HUES6 (cell line): Measurements from ENCODE around the gene PCDH9.
"Not testable (repeated sequence)": the region's sequence is repeated elsewhere in the genome, so short reads cannot be mapped to it uniquely, and the experiment has no call there.

Source experiments
- H3K27ac ChIP-seq: 2 replicates; pipeline ENCODE4 v1.7.0; 2013; ENCODE audit warnings: low read depth, mild to moderate bottlenecking, low read length, inconsistent platforms
- H3K27me3 ChIP-seq: 2 replicates; pipeline ENCODE4 v1.6.1; 2013; ENCODE audit warnings: low read length; ENCODE audit not compliant: control insufficient read depth, insufficient read depth
- H3K36me3 ChIP-seq: 2 replicates; pipeline ENCODE4 v1.6.1; 2013; ENCODE audit warnings: low read length; ENCODE audit not compliant: control insufficient read depth, insufficient read depth
- H3K4me1 ChIP-seq: 2 replicates; pipeline ENCODE4 v1.6.1; 2013; ENCODE audit warnings: low read length; ENCODE audit not compliant: control insufficient read depth, insufficient read depth
- H3K4me3 ChIP-seq: 2 replicates; pipeline ENCODE4 v1.5.1; 2013; ENCODE audit warnings: low read depth, low read length
- H3K9ac ChIP-seq: one replicate; pipeline ENCODE4 v1.6.1; 2013; ENCODE audit warnings: mild to moderate bottlenecking, low read length
- H3K9me3 ChIP-seq: 2 replicates; pipeline ENCODE4 v1.6.1; 2013; ENCODE audit warnings: low read depth, low read length; ENCODE audit not compliant: control insufficient read depth, insufficient read depth

The PCDH9 gene

GRCh38 chr13:66899955-66900354 is 330.2 kb downstream of the PCDH9 start:
- no peak overlapping the region for H3K9ac ChIP-seq
- H3K27me3 ChIP-seq, result no peaks in the 10 kb centered on the region
- H3K27ac ChIP-seq, result no peak overlapping the region
- H3K4me3 ChIP-seq, result no peak overlapping the region
- peaks cover 2% of the 10 kb centered on the region for H3K4me1 ChIP-seq
- H3K9me3 ChIP-seq, result no peaks in the 10 kb centered on the region
- no peaks in the 10 kb centered on the region for H3K36me3 ChIP-seq

- Histone ChIP-seq H3K9ac (no peak overlapping the region), H3K9me3 (no peaks in the 10 kb centered on the region), H3K36me3 (no peaks in the 10 kb centered on the region), H3K4me1 (no peaks in the 10 kb centered on the region), H3K27me3 (no peaks in the 10 kb centered on the region), H3K27ac (no peak overlapping the region), H3K4me3 (no peak overlapping the region)
Observed at GRCh38 chr13:66896933-66897332, 333.2 kb downstream of the PCDH9 start.

- no peaks in the 10 kb centered on the region for H3K36me3 ChIP-seq
Observed at GRCh38 chr13:66895780-66896179, 334.4 kb downstream of the PCDH9 start.

GRCh38 chr13:66895320-66895719 is 334.8 kb downstream of the PCDH9 start:
- Histone ChIP-seq H3K36me3 (no peaks in the 10 kb centered on the region), H3K9ac (no peak overlapping the region), H3K4me3 (no peak overlapping the region), H3K27me3 (no peaks in the 10 kb centered on the region), H3K9me3 (no peaks in the 10 kb centered on the region), H3K27ac (no peak overlapping the region), H3K4me1 (no peaks in the 10 kb centered on the region)

More at GRCh38 chr13:66895780-66896179, 334.4 kb downstream of the PCDH9 start:
- H3K4me3 ChIP-seq, result no peak overlapping the region
- no peaks in the 10 kb centered on the region for H3K4me1 ChIP-seq
- no peaks in the 10 kb centered on the region for H3K9me3 ChIP-seq
- no peaks in the 10 kb centered on the region for H3K27me3 ChIP-seq
- no peak overlapping the region for H3K9ac ChIP-seq
- no peak overlapping the region for H3K27ac ChIP-seq

- H3K27ac ChIP-seq, result no peak overlapping the region
- peaks cover 7% of the 10 kb centered on the region for H3K4me1 ChIP-seq
Observed at GRCh38 chr13:66888698-66889097, 341.4 kb downstream of the PCDH9 start.

GRCh38 chr13:66887088-66887487 is 343.0 kb downstream of the PCDH9 start:
- no peak overlapping the region for H3K27ac ChIP-seq
- H3K9me3 ChIP-seq, result no peaks in the 10 kb centered on the region; the same call in 1 of the 2 replicates
- peaks cover 7% of the 10 kb centered on the region for H3K4me1 ChIP-seq
- no peaks in the 10 kb centered on the region for H3K27me3 ChIP-seq
- H3K36me3 ChIP-seq, result no peaks in the 10 kb centered on the region
- no peak overlapping the region for H3K4me3 ChIP-seq
- no peak overlapping the region for H3K9ac ChIP-seq

More at GRCh38 chr13:66888698-66889097, 341.4 kb downstream of the PCDH9 start:
- Histone ChIP-seq H3K36me3 (no peaks in the 10 kb centered on the region), H3K9ac (no peak overlapping the region), H3K4me3 (no peak overlapping the region), H3K9me3 (no peaks in the 10 kb centered on the region), H3K27me3 (no peaks in the 10 kb centered on the region)

- H3K9ac ChIP-seq, result no peak overlapping the region
- H3K4me3 ChIP-seq, result no peak overlapping the region
- no peaks in the 10 kb centered on the region; the same call in 1 of the 2 replicates for H3K9me3 ChIP-seq
- peaks cover 7% of the 10 kb centered on the region for H3K4me1 ChIP-seq
- H3K36me3 ChIP-seq, result no peaks in the 10 kb centered on the region
- H3K27me3 ChIP-seq, result no peaks in the 10 kb centered on the region
- no peak overlapping the region for H3K27ac ChIP-seq
Observed at GRCh38 chr13:66886264-66886663, 343.9 kb downstream of the PCDH9 start.

- not testable (repeated sequence) for H3K27me3 ChIP-seq, H3K4me1 ChIP-seq, H3K9me3 ChIP-seq, H3K9ac ChIP-seq, H3K36me3 ChIP-seq, H3K27ac ChIP-seq, H3K4me3 ChIP-seq
Observed at GRCh38 chr13:66881170-66881569, 349.0 kb downstream of the PCDH9 start.

GRCh38 chr13:66879988-66880387 is 350.1 kb downstream of the PCDH9 start:
- H3K36me3 ChIP-seq, result no peaks in the 10 kb centered on the region
- H3K27ac ChIP-seq, result no peak overlapping the region
- H3K27me3 ChIP-seq, result no peaks in the 10 kb centered on the region
- no peak overlapping the region for H3K4me3 ChIP-seq
- H3K9ac ChIP-seq, result no peak overlapping the region
- no peaks in the 10 kb centered on the region; the same call in 1 of the 2 replicates for H3K9me3 ChIP-seq
- no peaks in the 10 kb centered on the region for H3K4me1 ChIP-seq

- Histone ChIP-seq H3K27ac (no peak overlapping the region), H3K9ac (no peak overlapping the region), H3K27me3 (no peaks in the 10 kb centered on the region), H3K4me1 (no peaks in the 10 kb centered on the region), H3K9me3 (no peaks in the 10 kb centered on the region), H3K4me3 (no peak overlapping the region), H3K36me3 (no peaks in the 10 kb centered on the region)
Observed at GRCh38 chr13:66875264-66875663, 354.9 kb downstream of the PCDH9 start.

GRCh38 chr13:66864627-66865026 is 365.5 kb downstream of the PCDH9 start:
- Histone ChIP-seq H3K9me3 (no peaks in the 10 kb centered on the region), H3K36me3 (no peaks in the 10 kb centered on the region), H3K4me3 (no peak overlapping the region), H3K9ac (no peak overlapping the region), H3K4me1 (peaks cover 15% of the 10 kb centered on the region), H3K27ac (no peak overlapping the region), H3K27me3 (no peaks in the 10 kb centered on the region)

GRCh38 chr13:66860878-66861417 is 369.2 kb downstream of the PCDH9 start:
- no peaks in the 10 kb centered on the region for H3K9me3 ChIP-seq
- no peak overlapping the region for H3K27ac ChIP-seq
- no peak overlapping the region for H3K4me3 ChIP-seq
- H3K36me3 ChIP-seq, result no peaks in the 10 kb centered on the region
- H3K9ac ChIP-seq, result no peak overlapping the region
- H3K4me1 ChIP-seq, result peaks cover 25% of the 10 kb centered on the region
- H3K27me3 ChIP-seq, result no peaks in the 10 kb centered on the region
